ENCODE data around the gene HS6ST3. TPM values are rescaled to one million over a fixed set of nuclear protein-coding genes. Genes with fewer than 3 reads are reported as not detected.
A peak's percentile ranks its signal among the peaks of the same experiment; 100 is the strongest.
"Not testable (repeated sequence)": the region's sequence is repeated elsewhere in the genome, so short reads cannot be mapped to it uniquely, and the experiment has no call there.

Gene HS6ST3
- 4.2 and 4.7 TPM in 2 replicates for total RNA-seq (ENCODE audit: low replicate concordance)
- long read RNA-seq, full-length matches to known transcripts: 2 of 31 reads
- long read RNA-seq, partial matches to known transcripts: 0 of 31 reads
- long read RNA-seq, other reads (novel, unspliced or antisense): 29 of 31 reads

DNA sequence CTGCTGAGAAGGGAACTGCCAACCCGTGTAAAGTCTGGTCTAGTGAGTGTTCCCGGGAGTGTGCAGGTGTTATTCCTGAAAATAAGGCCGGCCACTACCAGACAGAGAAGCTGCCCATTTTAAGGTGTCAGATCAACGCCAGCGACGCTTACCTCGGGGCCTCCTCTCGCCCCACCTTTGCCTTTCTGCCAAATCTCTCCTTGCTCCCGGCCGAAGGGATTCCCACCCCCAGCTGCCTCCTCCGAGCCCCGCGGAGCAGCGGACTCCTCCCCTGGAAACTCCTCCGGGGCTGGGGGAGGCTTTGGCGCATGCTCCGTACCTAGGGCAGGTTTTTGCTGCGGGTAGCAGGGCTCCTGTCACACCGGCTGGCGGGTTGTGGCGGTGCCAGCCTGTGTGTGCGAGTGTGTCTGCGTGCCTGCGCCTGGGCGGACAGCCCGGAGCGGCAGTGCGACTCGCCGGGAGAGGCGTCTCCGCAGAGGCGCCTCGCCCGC is at the start of gene HS6ST3:
TSS of gene HS6ST3 (plus strand) at position 359 of the 491 bp plus-strand sequence.
- TF ChIP-seq, protein P1, sequence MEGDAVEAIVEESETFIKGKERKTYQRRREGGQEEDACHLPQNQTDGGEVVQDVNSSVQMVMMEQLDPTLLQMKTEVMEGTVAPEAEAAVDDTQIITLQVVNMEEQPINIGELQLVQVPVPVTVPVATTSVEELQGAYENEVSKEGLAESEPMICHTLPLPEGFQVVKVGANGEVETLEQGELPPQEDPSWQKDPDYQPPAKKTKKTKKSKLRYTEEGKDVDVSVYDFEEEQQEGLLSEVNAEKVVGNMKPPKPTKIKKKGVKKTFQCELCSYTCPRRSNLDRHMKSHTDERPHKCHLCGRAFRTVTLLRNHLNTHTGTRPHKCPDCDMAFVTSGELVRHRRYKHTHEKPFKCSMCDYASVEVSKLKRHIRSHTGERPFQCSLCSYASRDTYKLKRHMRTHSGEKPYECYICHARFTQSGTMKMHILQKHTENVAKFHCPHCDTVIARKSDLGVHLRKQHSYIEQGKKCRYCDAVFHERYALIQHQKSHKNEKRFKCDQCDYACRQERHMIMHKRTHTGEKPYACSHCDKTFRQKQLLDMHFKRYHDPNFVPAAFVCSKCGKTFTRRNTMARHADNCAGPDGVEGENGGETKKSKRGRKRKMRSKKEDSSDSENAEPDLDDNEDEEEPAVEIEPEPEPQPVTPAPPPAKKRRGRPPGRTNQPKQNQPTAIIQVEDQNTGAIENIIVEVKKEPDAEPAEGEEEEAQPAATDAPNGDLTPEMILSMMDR (conservative IDR thresholded peaks at IDR 0.05): no peak
- no peaks in the 10 kb centered on the region for H3K36me3 Mint-ChIP-seq
- H3K4me1 Mint-ChIP-seq (ENCODE audit: unreplicated experiment): peaks cover 13% of the 10 kb centered on the region
- H3K9me3 Mint-ChIP-seq: peaks cover 5% of the 10 kb centered on the region
- peak within 1 kb of the TSS; percentile 40 for H3K27ac Mint-ChIP-seq
- H3K27me3 Mint-ChIP-seq: peaks cover 76% of the 10 kb centered on the region
- peak within 1 kb of the TSS; percentile 86 for H3K4me3 Mint-ChIP-seq
- peak; percentile 69 for DNase-seq (ENCODE audit: extremely low spot score, unreplicated experiment)

DNA sequence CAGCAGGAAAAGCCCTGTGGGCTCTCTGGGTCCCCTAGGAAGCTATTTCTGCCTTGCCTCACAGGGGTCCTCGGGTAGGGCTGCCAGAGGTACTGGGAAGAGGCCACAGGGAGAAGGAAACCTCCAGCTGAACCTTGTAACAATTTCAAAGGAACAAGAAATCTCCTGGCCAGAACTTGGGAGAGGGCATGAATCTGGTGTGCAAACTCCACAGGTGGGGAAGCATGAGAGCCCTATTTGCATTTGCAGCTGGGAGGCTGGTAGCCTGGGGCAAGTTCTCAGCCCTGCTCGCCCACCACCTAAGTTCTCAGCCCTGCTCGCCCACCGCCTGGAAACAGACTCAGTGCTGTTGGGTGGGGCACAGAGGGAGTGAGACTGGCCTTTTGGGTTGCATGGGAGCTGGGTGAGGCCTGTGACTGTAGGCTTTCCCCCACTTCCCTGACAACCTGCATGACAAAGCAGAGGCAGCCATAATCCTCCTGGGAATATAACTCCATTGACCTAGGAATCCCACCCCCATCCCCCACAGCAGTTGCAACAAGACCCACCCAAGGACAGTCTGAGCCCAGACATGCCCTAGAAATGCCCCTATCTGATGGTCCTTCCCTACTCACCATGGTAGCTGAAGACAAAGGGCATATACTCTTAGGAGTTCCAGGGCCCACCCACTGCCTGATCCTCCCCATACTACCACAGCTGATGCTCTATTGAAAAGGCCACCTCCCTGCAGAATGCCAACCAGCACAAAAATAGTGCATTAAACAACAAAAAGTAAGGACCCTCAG is 48.4 kb upstream of the HS6ST3 start:
- Mint-ChIP-seq H3K4me1 (ENCODE audit: unreplicated experiment) (no peaks in the 10 kb centered on the region), H3K4me3 (no peak overlapping the region), H3K27ac (peak overlapping the region; percentile 9), H3K36me3 (peaks cover 37% of the 10 kb centered on the region), H3K9me3 (peaks cover 7% of the 10 kb centered on the region), H3K27me3 (no peaks in the 10 kb centered on the region)
- TF ChIP-seq, protein P1 (conservative IDR thresholded peaks at IDR 0.05): no peak
- no peak for DNase-seq (ENCODE audit: extremely low spot score, unreplicated experiment)

DNA sequence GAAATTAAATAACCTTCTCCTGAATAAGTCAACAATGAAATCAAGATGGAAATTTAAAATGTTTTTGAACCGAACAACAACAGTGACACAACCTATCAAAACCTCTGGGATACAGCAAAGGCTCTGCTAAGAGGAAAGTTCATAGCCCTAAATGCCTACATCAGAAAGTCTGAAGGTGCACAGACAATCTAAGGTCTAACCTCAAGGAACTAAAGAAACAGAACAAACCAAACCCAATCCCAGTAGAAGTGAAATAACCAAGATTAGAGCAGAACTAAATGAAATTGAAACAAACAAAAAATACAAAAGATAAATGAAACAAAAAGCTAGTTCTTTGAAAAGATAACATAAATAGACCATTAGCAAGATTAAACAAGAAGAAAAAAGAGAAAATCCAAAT is 45.7 kb upstream of the HS6ST3 start:
- TF ChIP-seq, protein P1 (conservative IDR thresholded peaks at IDR 0.05): no peak
- DNase-seq (ENCODE audit: extremely low spot score, unreplicated experiment): no peak
- H3K36me3 Mint-ChIP-seq: peaks cover 43% of the 10 kb centered on the region
- no peak overlapping the region for H3K4me3 Mint-ChIP-seq
- no peaks in the 10 kb centered on the region for H3K4me1 Mint-ChIP-seq (ENCODE audit: unreplicated experiment)
- no peaks in the 10 kb centered on the region for H3K27me3 Mint-ChIP-seq
- H3K9me3 Mint-ChIP-seq: peaks cover 7% of the 10 kb centered on the region
- no peak overlapping the region for H3K27ac Mint-ChIP-seq

DNA sequence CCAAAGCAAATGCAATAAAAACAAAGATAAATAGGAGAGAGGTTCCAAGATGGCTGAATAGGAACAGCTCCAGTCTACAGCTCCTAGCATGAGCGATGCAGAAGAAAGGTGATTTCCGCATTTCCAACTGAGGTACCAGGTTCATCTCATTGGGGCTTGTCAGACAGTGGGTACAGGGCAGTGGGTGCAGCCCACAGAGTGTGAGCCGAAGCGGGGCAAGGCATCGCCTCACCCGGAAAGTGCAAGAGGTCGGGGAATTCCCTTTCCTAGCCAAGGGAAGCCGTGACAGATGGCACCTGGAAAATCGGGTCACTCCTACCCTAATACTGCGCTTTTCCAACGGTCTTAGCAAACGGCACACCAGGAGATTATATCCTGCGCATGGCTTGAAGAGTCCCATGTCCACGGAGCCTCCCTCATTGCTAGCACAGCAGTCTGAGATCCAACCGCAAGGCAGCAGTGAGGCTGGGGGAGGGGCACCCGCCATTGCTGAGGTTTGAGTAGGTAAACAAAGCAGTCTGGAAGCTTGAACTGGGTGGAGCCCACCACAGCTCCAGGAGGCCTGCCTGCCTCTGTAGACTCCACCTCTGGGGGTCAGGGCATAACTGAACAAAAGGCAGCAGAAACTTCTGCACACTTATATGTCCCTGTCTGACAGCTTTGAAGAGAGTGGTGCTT is 43.3 kb upstream of the HS6ST3 start:
- not testable (repeated sequence) for DNase-seq (ENCODE audit: extremely low spot score, unreplicated experiment); H3K27ac Mint-ChIP-seq; H3K27me3 Mint-ChIP-seq; H3K9me3 Mint-ChIP-seq; H3K4me3 Mint-ChIP-seq; H3K4me1 Mint-ChIP-seq (ENCODE audit: unreplicated experiment)
- H3K36me3 Mint-ChIP-seq: peaks cover 37% of the 10 kb centered on the region

DNA sequence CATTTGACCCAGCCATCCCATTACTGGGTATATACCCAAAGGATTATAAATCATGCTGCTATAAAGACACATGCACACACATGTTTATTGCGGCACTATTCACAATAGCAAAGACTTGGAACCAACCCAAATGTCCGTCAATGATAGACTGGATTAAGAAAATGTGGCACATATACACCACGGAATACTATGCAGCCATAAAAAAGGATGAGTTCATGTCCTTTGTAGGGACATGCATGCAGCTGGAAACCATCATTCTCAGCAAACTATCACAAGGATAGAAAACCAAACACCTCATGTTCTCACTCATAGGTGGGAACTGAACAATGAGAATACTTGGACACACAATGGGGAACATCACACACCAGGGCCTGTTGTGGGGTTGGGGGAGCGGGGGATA is 39.0 kb upstream of the HS6ST3 start:
- H3K4me1 Mint-ChIP-seq (ENCODE audit: unreplicated experiment); H3K4me3 Mint-ChIP-seq; H3K27me3 Mint-ChIP-seq; DNase-seq (ENCODE audit: extremely low spot score, unreplicated experiment); H3K27ac Mint-ChIP-seq; H3K9me3 Mint-ChIP-seq: not testable (repeated sequence)
- peaks cover 17% of the 10 kb centered on the region for H3K36me3 Mint-ChIP-seq

DNA sequence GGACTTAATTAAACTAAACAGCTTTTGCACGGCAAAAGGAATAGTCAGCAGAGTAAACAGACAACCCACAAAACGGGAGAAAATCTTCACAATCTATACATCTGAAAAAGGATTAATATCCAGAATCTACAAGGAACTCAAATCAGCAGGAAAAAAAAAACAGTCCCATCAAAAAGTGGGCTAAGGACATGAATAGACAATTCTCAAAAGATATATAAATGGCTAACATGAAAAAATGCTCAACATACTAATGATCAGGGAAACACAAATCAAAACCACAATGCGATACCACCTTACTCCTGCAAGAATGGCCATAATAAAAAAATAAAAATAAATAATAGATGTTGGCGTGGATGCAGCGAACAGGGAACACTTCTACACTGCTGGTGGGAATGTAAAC is 38.4 kb upstream of the HS6ST3 start:
- H3K4me1 Mint-ChIP-seq (ENCODE audit: unreplicated experiment); H3K27ac Mint-ChIP-seq; DNase-seq (ENCODE audit: extremely low spot score, unreplicated experiment); H3K9me3 Mint-ChIP-seq; H3K27me3 Mint-ChIP-seq: not testable (repeated sequence)
- H3K4me3 Mint-ChIP-seq: peak overlapping the region; percentile 98
- peaks cover 12% of the 10 kb centered on the region for H3K36me3 Mint-ChIP-seq

DNA sequence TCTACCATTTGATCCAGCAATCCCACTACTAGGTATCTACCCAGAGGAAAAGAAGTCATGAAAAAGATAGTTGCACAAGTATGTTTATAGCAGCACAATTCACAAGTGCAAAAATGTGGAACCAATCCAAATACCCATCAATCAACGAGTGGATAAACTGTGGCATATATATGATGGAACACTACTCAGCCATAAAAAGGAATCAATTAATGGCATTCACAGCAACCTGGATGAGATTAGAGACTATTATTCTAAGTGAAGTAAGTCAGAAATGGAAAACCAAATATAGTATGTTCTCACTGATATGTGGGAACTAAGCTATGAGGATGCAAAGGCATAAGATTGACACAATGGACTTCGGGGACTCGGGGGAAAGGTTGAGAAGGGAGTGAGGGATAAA is 38.0 kb upstream of the HS6ST3 start:
- not testable (repeated sequence) for H3K9me3 Mint-ChIP-seq; H3K4me1 Mint-ChIP-seq (ENCODE audit: unreplicated experiment); DNase-seq (ENCODE audit: extremely low spot score, unreplicated experiment); H3K27me3 Mint-ChIP-seq
- peaks cover 12% of the 10 kb centered on the region for H3K36me3 Mint-ChIP-seq
- peak overlapping the region; percentile 91 for H3K27ac Mint-ChIP-seq
- H3K4me3 Mint-ChIP-seq: peak overlapping the region; percentile 98
